HG03139 (cell line): Measurements from ENCODE around the gene TRIM29.
"Not testable (repeated sequence)": the region's sequence is repeated elsewhere in the genome, so short reads cannot be mapped to it uniquely, and the experiment has no call there.

Experiments
- ATAC-seq: cut with Tn5 transposase; IDR thresholded peaks from one replicate; pipeline ENCODE4 v1.9.1; 2021; ENCODE audit not compliant: unreplicated experiment

Gene TRIM29, protein sequence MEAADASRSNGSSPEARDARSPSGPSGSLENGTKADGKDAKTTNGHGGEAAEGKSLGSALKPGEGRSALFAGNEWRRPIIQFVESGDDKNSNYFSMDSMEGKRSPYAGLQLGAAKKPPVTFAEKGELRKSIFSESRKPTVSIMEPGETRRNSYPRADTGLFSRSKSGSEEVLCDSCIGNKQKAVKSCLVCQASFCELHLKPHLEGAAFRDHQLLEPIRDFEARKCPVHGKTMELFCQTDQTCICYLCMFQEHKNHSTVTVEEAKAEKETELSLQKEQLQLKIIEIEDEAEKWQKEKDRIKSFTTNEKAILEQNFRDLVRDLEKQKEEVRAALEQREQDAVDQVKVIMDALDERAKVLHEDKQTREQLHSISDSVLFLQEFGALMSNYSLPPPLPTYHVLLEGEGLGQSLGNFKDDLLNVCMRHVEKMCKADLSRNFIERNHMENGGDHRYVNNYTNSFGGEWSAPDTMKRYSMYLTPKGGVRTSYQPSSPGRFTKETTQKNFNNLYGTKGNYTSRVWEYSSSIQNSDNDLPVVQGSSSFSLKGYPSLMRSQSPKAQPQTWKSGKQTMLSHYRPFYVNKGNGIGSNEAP

DNA sequence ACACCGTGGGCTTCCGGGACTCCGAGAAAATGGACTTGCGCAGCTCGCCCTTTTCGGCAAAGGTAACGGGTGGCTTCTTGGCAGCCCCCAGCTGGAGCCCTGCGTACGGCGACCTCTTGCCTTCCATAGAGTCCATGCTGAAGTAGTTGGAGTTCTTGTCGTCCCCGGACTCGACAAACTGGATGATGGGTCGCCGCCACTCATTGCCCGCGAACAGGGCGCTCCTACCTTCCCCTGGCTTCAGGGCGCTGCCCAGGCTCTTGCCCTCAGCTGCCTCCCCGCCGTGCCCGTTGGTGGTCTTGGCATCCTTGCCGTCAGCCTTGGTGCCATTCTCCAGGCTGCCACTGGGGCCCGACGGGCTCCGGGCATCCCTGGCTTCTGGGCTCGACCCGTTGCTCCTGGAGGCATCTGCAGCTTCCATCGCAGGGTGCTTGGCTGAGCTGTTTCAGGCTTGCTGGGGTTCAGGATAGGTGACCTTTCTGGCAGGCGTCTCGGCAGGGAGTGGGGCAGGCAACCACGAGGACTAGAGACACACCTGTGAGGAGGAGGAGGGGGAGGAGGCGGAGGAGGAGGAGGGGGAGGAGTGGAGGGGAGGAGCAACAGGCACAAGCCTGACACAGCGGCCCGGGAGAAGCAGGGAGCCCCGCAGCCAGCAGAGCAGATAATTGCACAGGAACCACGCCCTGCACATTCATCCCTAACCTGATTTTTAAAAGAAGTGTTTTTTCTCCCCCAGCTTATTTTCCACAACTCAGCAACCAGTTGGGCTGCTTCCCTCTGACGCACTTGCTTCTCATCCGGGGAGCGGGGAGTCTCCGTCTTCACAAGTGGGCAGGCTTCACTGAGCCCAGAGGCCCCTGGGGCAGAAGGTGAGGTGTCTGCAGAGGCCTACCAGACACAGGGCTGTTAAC is at the start of gene TRIM29:
Gene TRIM29, minus strand, starts transcription at position 503 of the 911 bp plus-strand sequence. Its CDS starts 82 bp downstream, at position 421.
- ATAC-seq, result no peak

DNA sequence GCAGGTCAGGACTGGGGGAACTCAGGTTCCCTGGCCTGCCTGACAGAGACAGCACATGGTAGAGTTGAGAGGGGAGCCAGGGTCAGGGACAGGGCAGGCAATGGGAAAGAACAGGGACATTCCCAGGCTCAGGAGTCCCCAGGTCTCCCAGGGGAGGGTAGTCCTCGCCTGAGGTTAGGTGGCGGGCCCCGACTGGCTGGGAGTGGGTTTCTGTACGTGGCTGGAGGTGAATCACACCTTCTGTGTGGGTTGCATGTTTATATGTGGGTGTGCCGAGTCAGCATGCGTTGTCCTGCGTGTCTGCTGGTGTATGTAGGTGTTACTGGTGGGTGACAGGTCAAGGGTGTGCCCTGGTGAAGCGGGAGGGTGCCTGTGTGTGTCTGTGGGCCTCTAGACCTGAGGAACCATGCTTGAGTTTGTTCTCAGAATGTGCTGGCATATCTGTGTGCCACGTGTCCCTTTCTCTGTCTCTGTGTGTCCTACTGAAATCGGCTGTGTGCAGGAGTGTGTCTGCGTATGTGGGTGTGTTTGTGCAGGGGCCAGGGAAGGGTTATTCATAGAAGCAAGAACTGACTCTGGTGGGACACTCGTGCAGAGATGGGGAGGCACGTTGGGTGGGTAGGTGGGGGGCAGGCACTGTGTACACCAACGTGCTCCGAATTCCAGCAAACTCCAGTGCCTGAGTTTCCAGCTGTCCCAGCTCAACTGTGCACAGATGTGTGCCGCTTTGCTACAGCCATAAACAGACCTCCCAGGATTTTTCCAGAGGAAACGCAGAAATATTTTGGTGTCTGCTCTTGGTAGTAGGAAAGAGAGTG is 49.1 kb upstream of the TRIM29 start:
- no peak for ATAC-seq

DNA sequence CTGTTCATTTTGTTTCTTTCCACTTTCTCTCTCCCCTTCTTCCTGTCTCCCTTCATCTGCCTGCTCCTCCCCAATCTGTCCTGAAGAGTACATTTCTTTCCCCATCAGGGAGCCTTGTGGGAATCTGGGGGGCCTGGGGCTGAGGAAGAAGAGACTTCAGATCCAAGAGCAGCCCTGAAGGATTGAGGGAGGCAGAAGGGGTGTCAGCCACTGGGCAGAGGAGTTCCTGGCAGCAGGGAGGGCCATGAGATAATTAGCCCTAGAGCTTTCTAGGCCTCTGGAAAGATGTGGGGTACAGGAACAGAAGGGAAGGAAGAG is 48.5 kb upstream of the TRIM29 start:
- ATAC-seq, result no peak

DNA sequence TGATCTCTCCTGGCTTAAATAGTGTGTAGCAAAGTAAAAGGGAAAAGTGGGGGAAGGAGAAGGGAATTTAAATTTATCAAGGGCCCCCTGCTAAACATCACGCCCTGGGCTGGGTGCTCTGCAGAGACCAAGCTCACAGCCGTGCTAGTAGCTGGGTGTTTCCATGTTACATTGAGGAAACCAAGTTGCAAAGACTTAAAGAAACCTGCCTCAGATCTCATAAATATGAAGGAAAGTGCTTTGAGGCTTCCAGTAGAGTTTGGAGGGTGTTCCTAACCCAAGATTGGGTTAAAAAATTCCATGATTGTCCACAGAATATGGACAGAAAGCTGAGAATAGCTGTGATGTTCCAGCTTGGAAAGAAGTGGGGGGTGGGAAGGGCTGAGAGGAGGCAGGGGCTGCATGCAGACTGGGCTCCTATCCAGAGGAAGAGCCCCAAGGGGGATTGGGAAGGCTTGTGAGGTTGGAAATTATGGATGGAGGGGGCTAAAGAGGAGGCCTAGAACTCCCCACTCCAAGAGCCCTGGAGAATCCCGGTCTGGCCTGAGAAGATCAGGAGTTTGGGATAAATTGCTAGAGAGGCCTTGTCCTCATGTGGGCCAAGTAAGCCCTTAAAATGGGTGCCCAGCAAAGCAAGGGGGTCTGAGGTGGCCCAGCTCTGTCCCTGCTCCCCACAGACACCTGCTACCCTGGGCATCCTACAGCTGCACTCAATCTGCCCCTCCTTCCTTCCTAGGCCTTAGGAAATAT is 48.0 kb upstream of the TRIM29 start:
- no peak for ATAC-seq

DNA sequence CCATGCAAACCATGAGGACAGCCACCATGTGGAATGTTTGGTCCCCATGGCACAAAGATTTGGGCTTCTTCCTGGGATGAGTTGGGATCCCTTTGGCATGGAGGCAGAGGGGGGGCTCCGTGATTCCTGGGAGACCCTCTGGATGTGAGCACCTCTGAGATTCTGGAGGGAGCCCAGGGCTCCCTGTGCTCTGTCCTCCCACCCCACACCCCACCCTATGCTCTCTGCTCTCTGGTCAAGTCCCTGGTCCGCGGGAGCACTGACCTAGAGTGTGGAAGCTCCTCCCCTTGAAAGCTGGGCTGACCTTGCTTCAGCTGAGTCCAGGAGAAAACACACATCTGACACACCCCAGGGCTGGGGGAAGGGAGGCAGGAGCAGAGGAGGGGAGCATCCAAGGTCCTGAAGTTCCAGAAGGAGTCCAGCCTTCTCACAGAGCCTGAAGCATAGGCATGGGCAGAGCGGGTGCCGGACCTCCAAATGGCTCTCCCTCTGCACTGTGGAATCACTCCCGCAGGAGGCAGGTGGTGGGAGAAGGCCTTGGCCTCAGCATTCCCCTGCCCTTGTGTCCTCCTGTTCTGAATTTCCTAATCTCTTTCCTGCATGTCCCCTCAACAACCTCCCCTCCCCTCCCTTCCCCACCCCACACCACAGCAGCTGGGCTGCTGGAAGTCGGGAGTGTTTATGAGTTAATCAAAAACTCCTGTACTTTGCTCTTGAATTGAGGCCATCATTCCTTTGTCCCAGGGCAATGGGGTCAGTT is 47.2 kb upstream of the TRIM29 start:
- ATAC-seq, result no peak

DNA sequence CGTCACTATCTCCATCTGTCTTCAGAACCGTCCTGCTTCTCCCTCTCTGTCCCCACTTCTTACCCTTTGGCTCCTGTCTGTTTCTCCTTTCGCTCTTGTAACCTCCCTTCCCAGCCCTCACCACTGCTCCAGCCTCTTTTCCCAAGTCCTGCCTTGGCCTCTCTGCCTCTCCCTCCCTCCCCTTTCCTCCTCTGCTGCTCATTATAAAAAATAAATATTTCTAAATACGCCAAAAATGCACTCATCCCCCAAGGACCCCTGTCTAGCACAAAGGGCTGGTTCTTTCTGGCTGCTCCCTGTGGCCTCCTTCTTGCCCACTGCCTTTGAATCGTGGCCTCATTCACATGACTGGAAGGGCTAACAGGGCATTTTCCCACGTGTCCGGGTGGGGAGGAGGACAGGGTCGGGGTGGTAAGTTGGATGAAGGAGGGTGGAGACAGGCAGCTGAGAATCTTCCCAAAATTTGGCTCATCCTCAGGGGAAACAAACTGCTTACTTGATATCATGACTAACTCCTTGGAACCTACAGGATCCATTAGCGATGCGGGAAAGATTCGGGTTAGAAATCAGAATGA is 46.5 kb upstream of the TRIM29 start:
- no peak for ATAC-seq

DNA sequence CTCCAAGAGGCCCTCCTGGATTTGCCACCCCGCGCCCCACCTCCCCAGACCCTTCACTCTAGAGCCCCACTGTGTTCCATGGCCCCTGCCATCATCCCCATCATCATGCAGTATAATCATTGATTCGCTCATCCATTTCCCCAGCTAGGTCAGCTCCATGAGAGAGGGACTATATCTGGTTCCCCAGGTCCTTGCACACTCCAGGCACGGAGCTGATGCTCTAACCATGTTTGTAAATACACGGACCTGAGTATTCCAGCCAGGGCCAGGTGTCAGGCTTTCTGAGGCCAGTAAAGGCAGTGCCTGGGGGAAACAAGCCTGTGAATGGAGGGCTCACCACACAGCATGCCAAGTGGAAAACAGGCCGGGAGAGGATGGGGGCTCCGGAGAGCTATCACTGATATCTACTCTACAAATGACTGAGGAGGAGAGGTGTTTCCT is 45.8 kb upstream of the TRIM29 start:
- ATAC-seq, result no peak

DNA sequence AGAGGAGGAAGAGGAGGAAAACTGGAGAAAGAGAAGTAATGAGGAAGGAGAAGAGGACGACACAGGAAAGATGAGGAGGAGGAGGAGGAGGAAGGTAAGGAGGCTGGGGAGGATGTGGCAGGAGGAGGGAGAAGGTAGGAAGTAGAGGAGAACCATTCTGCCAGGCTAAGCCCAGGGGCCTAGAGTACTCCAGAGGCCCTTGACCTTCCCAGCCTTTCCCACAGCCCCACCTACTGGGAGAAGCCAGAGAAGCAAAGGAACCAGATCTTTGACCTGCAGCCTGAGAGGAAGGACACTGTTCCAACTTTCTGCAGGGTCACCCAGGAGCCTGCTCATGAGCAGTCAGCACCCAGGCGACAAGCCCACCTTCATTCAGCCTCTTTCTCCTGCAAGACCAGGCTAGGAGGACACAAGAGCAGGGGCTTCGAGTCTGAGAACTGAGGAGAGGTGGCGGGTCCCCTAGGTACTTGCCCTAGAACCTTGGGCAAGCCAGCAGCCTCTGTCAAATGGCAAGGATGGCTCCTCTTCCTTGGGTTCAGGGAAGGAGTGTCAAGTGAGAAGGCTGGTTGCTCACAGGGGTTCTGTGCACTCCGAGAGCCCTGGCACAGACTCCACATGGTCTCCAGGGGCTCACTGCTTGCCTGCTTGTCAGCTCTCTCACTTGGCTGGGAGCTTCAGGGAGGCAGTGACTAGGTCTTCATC is 45.0 kb upstream of the TRIM29 start:
- ATAC-seq, result no peak

DNA sequence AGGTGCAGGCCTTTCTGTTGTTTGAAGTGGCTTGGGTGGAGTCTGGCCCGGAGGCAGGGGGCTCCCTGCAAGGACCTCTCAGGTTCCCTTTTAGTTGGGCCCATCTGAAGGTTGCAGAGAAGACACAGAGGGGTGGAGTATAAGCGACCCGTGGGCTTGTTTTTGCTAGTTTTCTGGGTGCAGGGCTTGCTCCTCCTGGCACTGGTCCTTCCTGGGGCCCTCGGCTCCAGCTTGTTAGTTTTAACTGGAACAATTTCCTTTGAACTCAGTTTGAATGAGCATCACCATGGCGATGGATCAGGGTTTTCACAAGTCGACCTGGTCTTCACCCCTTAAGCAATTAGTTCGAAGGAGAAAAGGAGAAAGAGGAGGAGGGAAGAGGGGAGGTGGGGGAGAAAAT is 44.5 kb upstream of the TRIM29 start:
- no peak for ATAC-seq

DNA sequence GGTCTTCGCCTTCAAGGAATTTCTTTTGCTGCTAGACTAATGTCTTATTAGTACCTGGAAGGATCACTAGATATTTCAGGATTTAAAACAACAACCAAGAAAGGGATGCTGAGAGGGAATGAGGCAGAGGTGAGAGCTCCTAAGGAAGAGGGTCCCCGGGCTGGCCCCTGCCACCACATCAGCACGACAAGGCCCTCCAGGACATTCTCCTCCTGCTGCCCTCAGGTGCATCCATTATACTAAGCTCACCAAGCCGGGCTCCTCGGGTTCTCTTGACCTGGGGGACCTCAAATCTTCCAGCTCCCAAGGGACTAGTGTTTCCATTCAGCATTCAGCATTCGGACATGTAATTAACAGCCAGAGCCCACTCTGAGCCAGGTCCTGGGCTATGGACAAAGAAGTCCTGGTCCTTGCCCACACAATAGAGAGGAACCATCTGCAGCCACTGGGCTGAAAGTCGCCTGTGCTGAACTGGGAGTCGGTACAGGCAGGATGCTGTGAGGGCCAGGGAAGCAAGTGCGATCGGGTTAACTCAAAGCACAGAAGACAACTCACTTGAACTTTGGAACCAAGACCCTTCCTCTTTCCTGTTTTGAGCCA is 43.6 kb upstream of the TRIM29 start:
- no peak for ATAC-seq

DNA sequence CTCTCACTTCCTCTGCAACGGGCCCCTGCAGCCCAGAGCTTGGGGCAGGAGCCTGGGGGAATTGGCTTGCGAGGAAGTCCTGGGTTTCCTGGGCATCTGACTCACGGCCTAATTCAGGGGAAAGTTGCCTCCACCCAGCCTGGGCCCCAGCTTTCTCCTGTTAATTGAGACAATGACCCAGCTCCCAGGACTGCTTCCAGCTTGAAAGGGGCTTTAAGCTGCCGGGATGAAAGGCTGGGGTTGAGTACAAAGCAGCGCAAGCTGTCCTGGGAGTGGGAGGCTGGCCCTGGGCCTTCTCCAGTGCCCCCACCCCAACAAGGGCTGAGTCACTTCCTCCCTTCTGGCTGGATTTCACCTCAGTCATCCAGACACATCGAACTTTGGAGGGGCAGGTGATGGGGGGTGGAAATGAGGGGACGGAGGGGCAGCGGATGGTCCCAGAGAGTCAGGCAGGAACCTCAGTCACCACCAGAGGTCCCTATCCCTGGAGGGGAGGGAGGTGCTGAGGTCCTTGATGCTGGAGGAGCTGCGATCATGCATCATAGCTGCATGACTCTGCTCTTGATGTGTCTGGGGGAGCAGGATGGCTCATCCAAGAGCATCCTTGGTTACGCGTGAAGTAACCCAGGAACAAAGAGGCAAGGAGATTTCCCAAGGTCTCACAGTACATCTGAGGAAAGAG is 42.8 kb upstream of the TRIM29 start:
- no peak for ATAC-seq

DNA sequence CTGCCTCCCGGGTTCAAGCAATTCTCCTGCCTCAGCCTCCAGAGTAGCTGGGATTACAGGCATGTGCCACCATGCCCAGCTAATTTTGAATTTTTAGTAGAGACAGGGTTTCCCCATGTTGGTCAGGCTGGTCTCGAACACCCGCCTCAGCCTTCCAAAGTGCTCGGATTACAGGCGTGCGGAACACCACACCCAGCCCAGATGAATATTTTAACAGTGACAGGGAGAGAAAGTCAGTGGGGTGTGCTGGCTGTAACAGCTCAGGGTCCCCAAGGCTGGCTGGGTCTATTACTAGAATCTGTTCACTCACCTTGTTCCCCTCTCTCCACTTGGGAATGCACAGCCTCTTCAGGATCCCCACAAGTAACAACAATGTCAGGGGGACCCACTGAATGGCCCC is 42.1 kb upstream of the TRIM29 start:
- ATAC-seq, result not testable (repeated sequence)

DNA sequence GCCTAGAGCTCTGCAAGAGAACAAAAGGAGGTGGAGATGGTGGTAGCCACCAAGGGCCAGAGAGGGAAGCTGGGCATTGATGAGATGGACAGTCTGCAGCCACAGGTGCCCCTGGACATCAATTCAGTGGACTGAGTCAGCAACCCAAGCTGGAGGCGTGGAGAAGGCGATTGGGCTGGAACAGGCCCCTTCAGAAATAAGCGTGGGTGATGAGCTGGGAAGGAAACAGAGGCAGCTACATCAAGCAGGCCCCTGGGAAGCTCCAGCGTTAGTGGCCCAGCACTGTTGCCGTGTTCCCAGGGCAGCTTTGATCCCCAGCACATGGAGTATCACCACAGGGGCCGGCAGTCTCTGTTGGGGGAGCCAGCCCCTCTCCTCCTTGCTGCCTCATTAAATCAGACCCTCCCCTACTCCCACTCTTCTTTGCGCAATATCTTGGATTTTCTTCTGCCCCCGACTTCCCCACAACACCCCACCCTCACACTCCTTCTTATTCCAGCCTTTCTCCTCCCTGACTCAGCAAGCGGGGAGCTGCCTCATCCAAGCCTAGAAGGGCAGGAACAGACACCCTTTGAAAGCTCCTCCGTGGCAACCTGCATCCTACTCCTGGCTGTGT is 41.3 kb upstream of the TRIM29 start:
- no peak for ATAC-seq

DNA sequence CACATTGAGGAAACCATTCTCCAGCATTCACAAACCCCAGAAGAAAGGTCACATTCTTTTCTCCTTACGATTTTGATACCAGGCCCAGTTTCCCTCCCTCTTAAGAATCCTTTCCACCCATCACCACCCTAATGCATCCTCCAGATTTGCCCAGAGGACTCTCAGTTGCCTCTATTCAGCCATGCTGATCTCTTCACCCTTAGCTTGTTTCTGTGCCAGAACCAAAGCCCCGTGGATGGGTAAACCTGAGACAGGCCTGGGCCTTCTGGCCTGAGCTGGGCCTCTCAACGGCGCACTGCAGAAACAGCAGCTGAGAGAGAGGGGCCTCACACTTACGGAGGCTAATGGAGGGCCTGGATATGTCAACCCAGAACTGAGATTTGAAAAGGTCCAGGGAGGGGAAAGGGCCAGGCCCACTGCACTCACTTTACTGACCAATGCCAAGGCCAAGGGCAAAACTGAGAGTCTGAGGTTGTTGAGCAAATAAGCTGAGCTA is 40.7 kb upstream of the TRIM29 start:
- ATAC-seq, result no peak

DNA sequence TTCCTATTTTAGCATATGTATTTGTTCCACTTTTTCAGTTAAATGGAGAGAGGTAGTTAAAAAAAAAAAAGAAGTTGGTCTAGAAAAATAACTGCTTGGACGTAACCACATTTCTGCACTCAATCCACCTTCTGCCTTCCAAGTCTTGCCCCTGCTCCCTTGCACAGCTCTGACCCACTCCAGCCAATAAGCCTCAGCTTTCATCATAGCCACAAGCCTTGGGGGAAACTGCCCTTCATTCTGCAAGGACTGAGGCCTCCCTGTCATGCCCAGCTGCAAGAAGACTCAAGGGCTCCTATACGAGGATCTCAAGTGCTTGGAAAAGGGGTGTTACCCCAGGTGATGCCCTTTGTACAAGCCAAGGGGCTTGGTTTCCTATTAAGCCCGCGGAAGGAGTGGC is 37.0 kb upstream of the TRIM29 start:
- ATAC-seq, result no peak

DNA sequence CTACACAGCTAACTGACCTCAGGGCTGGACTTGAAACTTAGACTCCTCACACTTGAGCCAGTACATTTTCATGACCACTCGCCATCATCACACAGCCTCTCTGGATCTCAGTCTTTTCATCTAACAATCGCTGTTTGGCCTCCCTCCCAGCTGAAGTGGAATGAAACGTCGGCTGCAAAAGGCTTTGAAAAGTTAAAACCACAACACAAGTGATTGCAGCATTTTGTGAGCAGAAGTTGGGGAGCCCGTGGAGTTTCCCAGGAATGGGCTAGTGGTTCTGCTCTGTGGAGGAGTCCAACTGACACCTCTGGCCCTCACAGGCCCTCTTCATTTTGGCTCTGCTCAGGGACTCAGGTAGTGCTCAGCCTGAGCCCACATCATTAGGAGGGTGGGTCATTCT is 35.9 kb upstream of the TRIM29 start:
- ATAC-seq, result no peak
